B cell (primary cell): ENCODE data around the gene PSMC3IP.

Experiments used
- EZH2 ChIP-seq: IDR thresholded peaks from 2 replicates; pipeline ENCODE4 v1.6.1; 2012; ENCODE audit warnings: borderline replicate concordance, low read depth, mild to moderate bottlenecking, moderate library complexity, low read length; ENCODE audit not compliant: insufficient read depth, poor library complexity, severe bottlenecking
- TF ChIP-seq, protein P1 (sequence below): fragments of 200-600 bp; IDR thresholded peaks from one replicate; pipeline ENCODE4 v1.8.0; 2022; ENCODE audit warnings: antibody characterized with exemption, mild to moderate bottlenecking

DNA sequence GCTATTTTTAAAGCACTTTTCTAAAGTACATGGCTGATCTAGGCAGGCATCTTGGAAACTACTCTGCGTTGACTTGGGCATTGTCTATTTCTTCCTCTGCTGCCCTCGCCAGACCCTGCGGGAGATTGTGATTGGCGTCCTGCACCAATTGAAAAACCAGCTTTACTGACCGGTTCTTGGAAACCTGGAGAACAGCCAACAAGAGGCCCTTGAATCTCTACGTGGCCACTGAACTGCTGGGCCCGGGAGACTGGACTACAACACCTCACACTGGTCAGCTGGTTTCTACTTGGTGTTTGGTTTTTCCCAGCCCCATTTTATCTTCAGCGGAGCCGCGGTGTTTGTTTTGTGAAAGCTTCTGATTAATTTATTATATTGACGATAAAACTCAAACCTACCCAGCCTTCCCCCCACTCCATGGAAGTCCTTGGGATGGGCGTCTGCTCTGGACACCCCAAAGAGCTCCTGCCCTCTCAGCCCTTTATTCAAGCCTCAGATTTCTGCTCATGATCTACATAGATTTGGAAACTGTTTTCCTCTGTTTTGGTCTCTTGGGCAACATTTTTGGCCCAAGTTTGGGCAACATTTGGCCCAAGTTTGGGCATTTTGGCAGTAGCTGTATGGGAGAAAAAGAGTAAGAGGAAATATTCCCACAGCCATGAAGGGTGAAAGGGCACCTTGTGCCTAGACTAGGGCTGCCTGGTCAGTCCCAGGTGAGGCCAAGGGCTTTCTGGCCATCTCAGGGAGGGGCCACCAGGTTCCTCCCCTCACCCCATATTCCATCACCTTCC is 5.9 kb downstream of the PSMC3IP start:
- TF ChIP-seq, protein P1, sequence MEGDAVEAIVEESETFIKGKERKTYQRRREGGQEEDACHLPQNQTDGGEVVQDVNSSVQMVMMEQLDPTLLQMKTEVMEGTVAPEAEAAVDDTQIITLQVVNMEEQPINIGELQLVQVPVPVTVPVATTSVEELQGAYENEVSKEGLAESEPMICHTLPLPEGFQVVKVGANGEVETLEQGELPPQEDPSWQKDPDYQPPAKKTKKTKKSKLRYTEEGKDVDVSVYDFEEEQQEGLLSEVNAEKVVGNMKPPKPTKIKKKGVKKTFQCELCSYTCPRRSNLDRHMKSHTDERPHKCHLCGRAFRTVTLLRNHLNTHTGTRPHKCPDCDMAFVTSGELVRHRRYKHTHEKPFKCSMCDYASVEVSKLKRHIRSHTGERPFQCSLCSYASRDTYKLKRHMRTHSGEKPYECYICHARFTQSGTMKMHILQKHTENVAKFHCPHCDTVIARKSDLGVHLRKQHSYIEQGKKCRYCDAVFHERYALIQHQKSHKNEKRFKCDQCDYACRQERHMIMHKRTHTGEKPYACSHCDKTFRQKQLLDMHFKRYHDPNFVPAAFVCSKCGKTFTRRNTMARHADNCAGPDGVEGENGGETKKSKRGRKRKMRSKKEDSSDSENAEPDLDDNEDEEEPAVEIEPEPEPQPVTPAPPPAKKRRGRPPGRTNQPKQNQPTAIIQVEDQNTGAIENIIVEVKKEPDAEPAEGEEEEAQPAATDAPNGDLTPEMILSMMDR = no peak
- TF ChIP-seq EZH2 = no peak
